ENCODE results near the gene HERC3.

Gene HERC3

DNA sequence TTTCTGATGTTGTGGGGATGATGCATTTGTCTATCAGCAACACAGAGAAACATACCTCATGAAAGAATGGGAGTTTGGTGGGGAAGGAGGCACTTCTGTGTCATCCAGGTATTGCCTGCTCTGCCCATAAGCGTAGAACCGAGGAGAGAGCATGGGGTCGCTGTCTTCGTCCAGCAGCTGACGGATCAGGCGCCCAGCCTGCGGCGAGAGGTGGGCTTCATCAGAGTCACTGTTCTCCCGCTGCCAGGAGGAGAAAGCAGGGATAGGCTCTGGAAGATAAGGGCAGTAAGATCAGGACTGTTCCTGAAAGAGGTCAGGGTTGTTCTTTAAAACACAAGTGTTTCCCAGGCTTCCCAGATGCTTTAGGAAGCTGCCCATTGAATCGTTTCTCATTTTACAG lies 158.1 kb downstream of the HERC3 start:
- DNase-seq = no peak

DNA sequence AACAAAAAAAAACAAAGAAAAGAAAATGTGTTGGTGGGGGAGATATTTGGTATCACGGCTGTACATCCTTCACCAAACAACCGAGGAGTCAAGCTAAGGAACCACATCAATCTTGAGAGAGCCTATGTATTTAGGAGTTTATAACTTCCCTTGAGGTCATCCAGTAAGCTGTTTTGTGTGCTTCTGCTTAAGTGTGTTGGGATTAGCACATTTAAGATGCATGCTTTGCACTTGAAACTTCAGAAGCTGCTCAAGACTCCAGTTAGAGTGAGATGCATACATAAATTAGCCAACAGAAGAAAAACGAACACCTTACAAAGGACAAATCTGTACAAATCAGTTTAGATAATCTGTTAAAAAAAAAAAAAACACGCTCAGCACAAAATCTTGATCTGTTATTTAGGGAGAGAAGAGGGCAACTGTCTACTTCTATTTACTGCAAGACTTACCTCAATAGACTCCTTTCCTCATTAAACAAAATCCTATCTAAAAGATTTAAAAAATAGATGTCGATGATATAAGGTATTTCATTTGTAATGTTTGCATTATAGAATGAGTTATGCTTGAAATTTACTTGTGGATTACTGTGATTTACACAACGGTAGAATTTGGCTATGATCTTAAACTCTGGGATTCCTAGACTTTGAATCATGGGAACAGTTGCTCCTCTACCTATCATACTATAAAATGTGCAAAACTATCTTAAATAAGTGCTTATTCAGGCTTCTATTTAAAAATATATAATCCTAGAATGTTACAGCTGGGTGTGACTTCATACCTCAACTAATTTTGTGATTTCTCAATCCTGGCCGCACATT lies 159.2 kb downstream of the HERC3 start:
- DNase-seq = no peak

DNA sequence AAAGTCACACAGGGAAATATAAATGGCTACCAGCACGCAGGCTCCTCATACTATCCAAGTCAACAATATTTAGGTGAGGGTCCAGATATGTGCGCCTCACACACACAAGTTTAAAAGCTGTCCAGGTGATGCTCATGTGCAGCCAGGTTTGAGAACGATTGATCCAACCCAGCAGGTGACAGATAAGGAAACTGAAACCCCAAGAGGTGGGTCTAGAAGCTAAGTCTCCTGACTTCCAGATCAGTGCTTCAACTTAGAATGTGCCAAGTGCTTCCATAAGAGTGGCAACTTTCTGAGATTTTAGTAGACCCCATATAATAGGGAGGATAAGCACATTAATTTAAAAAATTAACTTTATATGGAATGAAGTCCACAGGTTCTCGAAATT lies 159.8 kb downstream of the HERC3 start:
- no peak for DNase-seq

DNA sequence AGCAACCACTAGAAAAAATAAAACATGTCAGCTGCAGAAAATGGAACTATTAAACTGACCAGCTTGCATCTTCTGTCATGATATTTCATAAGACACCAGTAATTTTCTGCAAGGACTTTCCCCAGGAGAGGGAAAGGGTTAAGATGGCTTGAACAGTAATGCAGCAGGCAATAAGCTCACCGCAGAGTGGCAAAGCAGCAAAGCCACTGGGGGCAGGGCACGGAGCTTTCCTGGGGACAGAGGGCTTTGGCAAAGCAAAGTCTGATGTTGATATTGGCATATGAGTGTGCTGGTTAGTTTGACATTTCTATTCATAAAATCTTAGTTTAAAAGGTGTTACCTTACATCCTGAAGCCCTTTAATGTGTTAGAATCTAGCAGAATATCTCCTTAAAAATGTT lies 160.5 kb downstream of the HERC3 start:
- no peak for DNase-seq

DNA sequence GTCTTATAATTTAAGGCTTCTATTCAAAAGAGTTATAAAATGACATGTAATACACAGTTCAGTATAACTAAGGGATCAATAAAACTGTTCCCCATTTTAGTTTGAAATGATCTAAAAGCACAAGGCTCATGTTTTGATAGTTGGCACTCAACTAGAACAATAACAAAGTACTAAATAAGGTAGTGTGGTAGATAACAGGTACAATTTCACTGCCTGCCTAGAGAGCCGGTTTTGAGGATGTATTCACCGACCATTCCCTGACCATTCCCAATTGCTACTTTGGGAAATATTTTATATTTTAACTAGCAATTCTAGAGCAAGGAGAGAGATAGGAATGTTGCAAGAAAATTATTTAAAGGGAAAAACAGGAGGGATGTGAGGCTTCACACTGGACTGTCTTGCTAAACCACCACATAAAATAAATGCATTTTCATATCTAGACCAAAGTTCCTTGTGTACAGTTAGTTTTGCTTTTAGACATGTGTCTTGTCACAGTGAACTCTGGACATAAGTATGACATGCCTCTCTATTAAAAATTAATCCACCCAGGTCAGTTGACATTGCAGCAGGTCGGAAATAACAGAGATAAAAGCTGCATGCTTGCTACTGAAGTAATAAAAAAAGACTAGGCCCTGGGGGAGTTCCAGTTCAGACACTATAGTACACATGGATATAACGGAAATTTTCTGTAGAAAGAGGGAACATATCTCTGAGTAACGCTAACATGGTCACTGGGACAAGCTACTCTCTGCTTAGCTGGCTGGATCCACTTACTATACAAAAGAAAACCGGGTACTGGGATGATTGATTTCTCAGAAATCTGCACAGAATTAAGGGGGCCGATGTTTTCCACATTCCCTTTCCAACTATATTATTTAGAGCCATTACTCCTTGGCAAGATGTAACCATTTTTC lies 161.6 kb downstream of the HERC3 start:
- DNase-seq = no peak

DNA sequence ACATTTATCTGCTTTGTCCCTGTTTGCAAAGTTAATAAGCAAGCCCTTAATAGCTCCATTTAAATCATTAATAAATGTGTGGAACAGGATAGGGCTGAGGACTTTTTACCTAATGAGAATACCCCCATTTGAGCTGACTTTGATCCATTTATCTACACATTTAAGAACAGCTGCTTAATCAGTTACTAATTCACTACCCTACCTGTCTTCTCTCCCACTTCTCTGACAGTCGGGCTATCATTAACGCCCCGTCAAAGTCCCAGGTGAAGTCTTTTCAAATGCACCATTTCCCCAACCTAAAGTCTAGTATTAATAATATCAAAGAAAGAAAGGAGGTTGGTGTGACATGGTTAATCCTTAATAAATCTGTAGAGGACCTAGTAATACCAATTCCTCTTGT lies 162.5 kb downstream of the HERC3 start:
- DNase-seq = no peak

DNA sequence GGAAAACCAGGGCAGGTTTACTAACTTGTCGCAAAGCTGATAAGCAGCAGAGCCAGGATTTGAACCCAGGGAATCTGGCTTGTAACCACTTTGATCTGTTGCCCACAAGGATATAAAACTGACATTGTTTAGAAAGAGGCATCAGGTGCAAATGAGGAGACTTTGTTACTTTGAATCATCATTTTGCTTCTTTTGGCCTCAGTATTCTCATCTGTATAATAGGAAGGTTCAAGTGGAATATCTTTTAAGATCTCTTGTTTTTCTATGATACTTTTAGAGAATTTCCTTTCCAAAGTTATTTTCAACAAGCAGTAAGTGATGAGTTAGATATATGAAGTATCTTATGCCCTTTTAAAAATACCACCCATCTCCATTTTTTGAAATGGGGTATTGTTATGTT lies 163.2 kb downstream of the HERC3 start:
- no peak for DNase-seq

DNA sequence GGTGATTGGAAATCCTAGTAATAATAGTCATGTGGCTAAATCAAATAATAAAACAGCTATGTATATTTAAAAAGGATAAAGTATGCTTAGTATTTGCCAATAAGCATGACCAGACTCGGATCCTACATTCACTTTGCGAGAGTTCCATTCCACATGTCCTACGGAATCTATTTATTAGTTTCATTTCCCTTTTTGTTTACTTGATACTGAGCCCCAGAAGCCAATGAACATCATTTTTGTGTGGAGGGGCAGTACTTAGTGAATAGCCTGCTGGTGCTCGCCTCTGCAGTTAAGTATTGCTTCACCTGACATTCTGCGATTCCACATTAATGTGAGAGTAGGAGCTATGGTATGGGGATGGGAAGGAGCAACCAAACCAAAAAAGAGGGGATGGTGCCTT lies 163.9 kb downstream of the HERC3 start:
- no peak for DNase-seq

DNA sequence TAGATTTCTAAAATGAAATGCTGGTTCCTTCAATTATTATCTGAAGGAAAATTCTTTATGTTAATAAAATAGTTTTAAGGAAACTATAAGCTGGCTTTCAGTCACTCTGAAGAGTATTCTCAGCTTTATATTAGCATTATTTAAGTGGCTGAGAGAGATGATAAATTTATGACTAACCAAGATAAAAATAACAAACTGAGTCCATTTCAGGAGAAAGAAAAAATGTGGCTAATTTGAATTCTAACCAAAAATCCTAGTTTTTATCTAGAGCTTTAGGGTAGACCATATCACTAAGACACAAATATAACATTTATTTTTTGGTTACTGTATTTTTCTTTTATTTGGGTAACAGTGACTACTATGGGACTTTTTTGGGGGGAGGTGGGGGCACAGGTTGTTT lies 164.8 kb downstream of the HERC3 start:
- no peak for DNase-seq

DNA sequence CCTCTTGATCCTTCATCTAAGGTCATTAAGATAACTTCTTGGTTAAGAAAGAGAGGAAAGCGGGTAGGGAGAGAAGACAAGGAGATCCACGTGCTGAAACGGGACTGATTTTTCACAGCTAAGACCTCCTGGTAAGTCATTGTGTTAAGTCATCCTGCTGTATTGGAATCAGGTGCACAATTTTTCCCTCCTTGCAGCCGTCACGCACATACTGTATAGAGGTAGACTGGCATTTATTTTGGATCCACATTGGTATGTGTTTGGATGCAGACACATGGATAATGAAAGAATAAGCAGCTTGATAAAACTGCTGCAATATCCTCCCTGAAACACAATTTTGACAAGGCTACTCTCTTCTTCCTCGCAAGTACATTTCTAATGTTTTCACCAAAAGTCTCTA lies 165.5 kb downstream of the HERC3 start:
- DNase-seq = no peak

Measured in left hindlimb (tissue), 1 donor.